SK-N-SH treated with all-trans-retinoic acid at 6 μM for 48 hours (cell line): Measurements from ENCODE around the gene GEN1.

Experiments
- ATAC-seq: fragments of 200-7000 bp; cut with Tn5 transposase; 3 replicates; pipeline ENCODE4 v1.9.1; 2020; ENCODE audit warnings: mild to moderate bottlenecking, moderate library complexity
- BACH2 ChIP-seq: fragments of 250-450 bp; sonication (Bioruptor Pico); IDR thresholded peaks from 2 replicates; pipeline ENCODE4 v1.9.0; 2021; ENCODE audit warnings: mild to moderate bottlenecking, borderline replicate concordance
- CSRNP3 ChIP-seq: fragments of 250-450 bp; sonication (Bioruptor Pico); IDR thresholded peaks from 2 replicates; pipeline ENCODE4 v1.5.1; 2021; ENCODE audit warnings: mild to moderate bottlenecking, moderate library complexity
- OSR1 ChIP-seq: fragments of 250-450 bp; sonication (Bioruptor Pico); IDR thresholded peaks from 2 replicates; pipeline ENCODE4 v1.8.0; 2022; ENCODE audit warnings: moderate library complexity, mild to moderate bottlenecking, inconsistent platforms
- POU6F1 ChIP-seq: fragments of 250-450 bp; sonication (Bioruptor Pico); IDR thresholded peaks from 2 replicates; pipeline ENCODE4 v1.8.0; 2021; ENCODE audit warnings: low read depth, mild to moderate bottlenecking, moderate library complexity, borderline replicate concordance
- PPARA ChIP-seq: fragments of 250-450 bp; sonication (Bioruptor Pico); IDR thresholded peaks from 2 replicates; pipeline ENCODE4 v1.5.0; 2020; ENCODE audit warnings: mild to moderate bottlenecking, borderline replicate concordance
- SNAI2 ChIP-seq: fragments of 250-450 bp; sonication (Bioruptor Pico); IDR thresholded peaks from 2 replicates; pipeline ENCODE4 v1.5.0; 2020; ENCODE audit warnings: mild to moderate bottlenecking, moderate library complexity
- ZC3H10 ChIP-seq: fragments of 250-450 bp; sonication (Bioruptor Pico); IDR thresholded peaks from 2 replicates; pipeline ENCODE4 v1.5.1; 2021; ENCODE audit warnings: mild to moderate bottlenecking, moderate library complexity
- ZFP3 ChIP-seq: fragments of 250-450 bp; sonication (Bioruptor Pico); IDR thresholded peaks from 2 replicates; pipeline ENCODE4 v1.5.0; 2020; ENCODE audit warnings: mild to moderate bottlenecking, moderate library complexity
- ZFP30 ChIP-seq: fragments of 450-650 bp; formaldehyde crosslinking; IDR thresholded peaks from 2 replicates; pipeline ENCODE4 v1.5.0; 2022; ENCODE audit warnings: mild to moderate bottlenecking, moderate library complexity
- ZNF70 ChIP-seq: fragments of 450-650 bp; formaldehyde crosslinking; IDR thresholded peaks from 2 replicates; pipeline ENCODE4 v1.5.0; 2020; ENCODE audit warnings: mild to moderate bottlenecking, moderate library complexity
- TF ChIP-seq, protein P1 (sequence below): fragments of 250-450 bp; sonication (Bioruptor Pico); IDR thresholded peaks from 2 replicates; pipeline ENCODE4 v1.8.0; 2020; ENCODE audit warnings: mild to moderate bottlenecking, moderate library complexity, borderline replicate concordance

GEN1 gene

DNA sequence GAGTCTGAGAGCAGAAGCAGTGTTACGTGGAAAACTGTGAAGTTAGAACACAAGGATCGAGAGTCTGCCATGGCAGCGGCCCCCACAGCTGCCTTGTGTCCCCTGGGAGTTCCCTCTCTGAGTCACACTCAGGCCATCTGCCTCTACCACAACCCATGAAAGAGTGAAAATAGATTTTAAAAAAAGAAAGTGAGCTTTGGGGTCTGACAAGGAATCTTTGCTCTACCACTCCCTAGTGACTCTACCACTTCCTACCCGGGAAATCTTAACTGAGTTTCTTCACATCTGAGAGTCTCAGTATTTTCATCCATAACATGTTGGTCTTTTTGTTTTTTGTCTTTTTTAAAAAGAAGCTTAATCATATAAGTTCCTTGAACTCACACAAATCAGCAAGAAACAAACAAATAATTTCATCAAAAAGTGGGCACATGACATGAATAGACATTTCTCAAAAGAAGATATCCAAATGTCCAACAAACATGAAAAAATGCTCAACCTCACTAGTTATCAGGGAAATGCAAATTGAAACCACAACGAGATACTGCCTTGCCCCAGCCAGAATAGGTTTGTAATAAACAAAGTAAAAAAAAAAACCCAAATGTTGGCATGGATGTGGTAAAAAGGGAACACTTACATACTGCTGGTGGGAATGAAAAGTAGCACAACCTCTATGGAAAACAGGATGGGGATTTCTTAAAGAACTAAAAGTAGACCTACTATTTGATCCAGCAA is 60.0 kb downstream of the GEN1 start:
- ATAC-seq: no peak
- TF ChIP-seq, protein P1, sequence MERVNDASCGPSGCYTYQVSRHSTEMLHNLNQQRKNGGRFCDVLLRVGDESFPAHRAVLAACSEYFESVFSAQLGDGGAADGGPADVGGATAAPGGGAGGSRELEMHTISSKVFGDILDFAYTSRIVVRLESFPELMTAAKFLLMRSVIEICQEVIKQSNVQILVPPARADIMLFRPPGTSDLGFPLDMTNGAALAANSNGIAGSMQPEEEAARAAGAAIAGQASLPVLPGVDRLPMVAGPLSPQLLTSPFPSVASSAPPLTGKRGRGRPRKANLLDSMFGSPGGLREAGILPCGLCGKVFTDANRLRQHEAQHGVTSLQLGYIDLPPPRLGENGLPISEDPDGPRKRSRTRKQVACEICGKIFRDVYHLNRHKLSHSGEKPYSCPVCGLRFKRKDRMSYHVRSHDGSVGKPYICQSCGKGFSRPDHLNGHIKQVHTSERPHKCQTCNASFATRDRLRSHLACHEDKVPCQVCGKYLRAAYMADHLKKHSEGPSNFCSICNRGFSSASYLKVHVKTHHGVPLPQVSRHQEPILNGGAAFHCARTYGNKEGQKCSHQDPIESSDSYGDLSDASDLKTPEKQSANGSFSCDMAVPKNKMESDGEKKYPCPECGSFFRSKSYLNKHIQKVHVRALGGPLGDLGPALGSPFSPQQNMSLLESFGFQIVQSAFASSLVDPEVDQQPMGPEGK (CRISPR knock-in tag): no peak
- TF ChIP-seq ZC3H10 (no peak), ZFP3 (CRISPR knock-in tag) (no peak), CSRNP3 (no peak), POU6F1 (CRISPR knock-in tag) (no peak), SNAI2 (no peak)
- TF ChIP-seq, all 23 proteins: peak for 0

DNA sequence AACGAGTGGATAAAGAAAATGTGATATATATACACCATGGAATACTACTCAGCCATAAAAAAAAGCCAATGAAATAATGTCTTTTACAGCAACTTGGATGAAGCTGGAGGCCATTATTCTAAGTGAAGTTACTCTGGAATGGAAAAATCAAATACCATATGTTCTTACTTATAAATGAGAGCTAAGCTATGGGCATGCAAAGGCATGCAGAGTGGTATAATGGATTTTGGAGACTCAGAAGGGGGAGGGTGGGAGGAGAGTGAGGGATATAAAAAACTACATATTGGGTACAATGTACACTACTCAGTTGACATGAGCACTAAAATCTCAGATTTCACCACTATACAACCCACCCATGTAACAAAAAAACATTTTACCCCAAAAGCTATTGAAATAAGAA is 60.7 kb downstream of the GEN1 start:
- ATAC-seq: no peak
- TF ChIP-seq POU6F1 (CRISPR knock-in tag): no peak
- TF ChIP-seq, protein P1 (CRISPR knock-in tag): no peak
- no peak for TF ChIP-seq CSRNP3
- TF ChIP-seq OSR1 (CRISPR knock-in tag): no peak
- TF ChIP-seq, all 23 proteins: peak for 0

- no peak for ATAC-seq
- TF ChIP-seq BACH2 (CRISPR knock-in tag) (no peak), ZFP30 (no peak), POU6F1 (CRISPR knock-in tag) (no peak), PPARA (CRISPR knock-in tag) (no peak), ZNF70 (CRISPR knock-in tag) (no peak), ZC3H10 (no peak)
- TF ChIP-seq, all 23 proteins: peak for 0
Observed at GRCh38 chr2:17815468-17816184, 61.7 kb downstream of the GEN1 start.
